ENCODE measurements around the gene MICAL3.

GRCh38 chr22:17761138-17761488, 263.2 kb downstream of the MICAL3 start:
- TF ChIP-seq CTCF (IDR thresholded peaks at IDR 0.05 in 4 of 5, conservative IDR thresholded peaks at IDR 0.05 in 1 of 5) (no peak), POLR2A (IDR thresholded peaks at IDR 0.05) (no peak)
